OCI-LY1 (cell line): ENCODE results near the gene CPLX1.

ENCODE experiments used
- EZH2 ChIP-seq: fragments of 200-600 bp; sonication (generic), shearing (Covaris generic); IDR thresholded peaks from 2 replicates; pipeline ENCODE4 v1.8.0; 2017; ENCODE audit warnings: borderline replicate concordance, mixed run types, mild to moderate bottlenecking, antibody characterized with exemption, low read length, moderate library complexity, mixed read lengths
- TF ChIP-seq, protein P1 (sequence below): fragments of 200-600 bp; sonication (generic), shearing (Covaris generic); IDR thresholded peaks from 2 replicates; pipeline ENCODE4 v1.5.1; 2017; ENCODE audit warnings: mild to moderate bottlenecking, antibody characterized with exemption, low read length, moderate library complexity, mixed read lengths

DNA sequence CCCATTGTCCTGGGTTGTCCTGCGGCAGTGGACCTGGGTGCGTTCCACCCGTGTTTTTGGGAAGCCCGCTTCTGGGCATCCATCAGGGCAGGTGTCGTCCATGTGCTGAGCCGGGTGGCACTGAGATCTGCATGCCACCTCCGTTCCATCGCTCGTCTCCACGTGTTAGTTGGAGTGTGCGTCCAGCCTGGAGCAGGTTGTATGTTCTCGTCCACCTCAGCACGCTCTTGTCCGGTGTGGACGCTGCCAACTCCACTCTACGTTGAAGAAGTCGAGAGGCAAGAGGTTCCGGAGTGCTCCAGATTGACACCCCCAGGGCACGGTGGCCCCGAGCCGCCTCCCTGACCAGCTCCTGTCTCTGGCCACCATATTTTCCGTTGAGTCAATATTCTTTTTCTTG lies 86.4 kb downstream of the CPLX1 start:
- TF ChIP-seq EZH2, result no peak
- TF ChIP-seq, protein P1, sequence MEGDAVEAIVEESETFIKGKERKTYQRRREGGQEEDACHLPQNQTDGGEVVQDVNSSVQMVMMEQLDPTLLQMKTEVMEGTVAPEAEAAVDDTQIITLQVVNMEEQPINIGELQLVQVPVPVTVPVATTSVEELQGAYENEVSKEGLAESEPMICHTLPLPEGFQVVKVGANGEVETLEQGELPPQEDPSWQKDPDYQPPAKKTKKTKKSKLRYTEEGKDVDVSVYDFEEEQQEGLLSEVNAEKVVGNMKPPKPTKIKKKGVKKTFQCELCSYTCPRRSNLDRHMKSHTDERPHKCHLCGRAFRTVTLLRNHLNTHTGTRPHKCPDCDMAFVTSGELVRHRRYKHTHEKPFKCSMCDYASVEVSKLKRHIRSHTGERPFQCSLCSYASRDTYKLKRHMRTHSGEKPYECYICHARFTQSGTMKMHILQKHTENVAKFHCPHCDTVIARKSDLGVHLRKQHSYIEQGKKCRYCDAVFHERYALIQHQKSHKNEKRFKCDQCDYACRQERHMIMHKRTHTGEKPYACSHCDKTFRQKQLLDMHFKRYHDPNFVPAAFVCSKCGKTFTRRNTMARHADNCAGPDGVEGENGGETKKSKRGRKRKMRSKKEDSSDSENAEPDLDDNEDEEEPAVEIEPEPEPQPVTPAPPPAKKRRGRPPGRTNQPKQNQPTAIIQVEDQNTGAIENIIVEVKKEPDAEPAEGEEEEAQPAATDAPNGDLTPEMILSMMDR, result no peak
